Naive B cell (primary cell): ENCODE measurements around the gene ANAPC7. TPM values are rescaled to one million over a fixed set of nuclear protein-coding genes. Genes with fewer than 3 reads are reported as not detected.
A peak's percentile ranks its signal among the peaks of the same experiment; 100 is the strongest.
"Not testable (repeated sequence)": the region's sequence is repeated elsewhere in the genome, so short reads cannot be mapped to it uniquely, and the experiment has no call there.

Source experiments
- ATAC-seq, 2 donors: fragments of 150-1000 bp; cut with Tn5 transposase; 2 replicates each; pipeline ENCODE4 v1.10.0; 2021; ENCODE audit warnings: low read depth in 2 of 2, mild to moderate bottlenecking in 2 of 2, moderate library complexity in 2 of 2
- DNase-seq: peaks from one replicate; pipeline ENCODE4 v3.0.0; 2022
- H3K27ac Mint-ChIP-seq, 6 donors: one replicate each; pipeline ENCODE4 v1.8.0; 2020 to 2022; ENCODE audit warnings: mild to moderate bottlenecking in 6 of 6, mixed read lengths in 6 of 6, moderate library complexity in 5 of 6, inconsistent platforms in 2 of 6
- H3K27me3 Mint-ChIP-seq, 3 donors: one replicate each; pipeline ENCODE4 v1.8.0; 2021 to 2022; ENCODE audit warnings: mixed read lengths in 3 of 3, mild to moderate bottlenecking in 1 of 3
- H3K36me3 Mint-ChIP-seq, 2 donors: one replicate each; pipeline ENCODE4 v1.8.0; 2020 to 2022; ENCODE audit warnings: mixed read lengths in 2 of 2, inconsistent platforms in 1 of 2, mild to moderate bottlenecking in 1 of 2
- H3K4me1 Mint-ChIP-seq, 3 donors: one replicate each; pipeline ENCODE4 v1.8.0; 2020 to 2022; ENCODE audit warnings: mixed read lengths in 3 of 3, inconsistent platforms in 1 of 3, mild to moderate bottlenecking in 1 of 3, moderate library complexity in 1 of 3
- H3K4me3 Mint-ChIP-seq, 8 donors: one replicate each; pipeline ENCODE4 v1.8.0; 2020 to 2022; ENCODE audit warnings: mild to moderate bottlenecking in 8 of 8, mixed read lengths in 8 of 8, moderate library complexity in 8 of 8, inconsistent platforms in 2 of 8
- H3K9me3 Mint-ChIP-seq, 7 donors: one replicate each; pipeline ENCODE4 v1.8.0; 2020 to 2022; ENCODE audit warnings: mixed read lengths in 7 of 7, mild to moderate bottlenecking in 5 of 7, inconsistent platforms in 2 of 7, moderate library complexity in 1 of 7
- polyA plus RNA-seq, 6 donors: library from polyadenylated mRNA; unstranded; fragments of 300-500 nt; fragmentation: Illumina TruSeq; gene quantifications; one replicate each; pipeline ENCODE4 v1.2.3, GENCODE V29; 2021; ENCODE audit warnings: low read depth in 6 of 6

The ANAPC7 gene
- polyA plus RNA-seq, 6 donors from 2014 or later = 20.1 to 40.7 (median 25.1) TPM

- H3K9me3 Mint-ChIP-seq, H3K4me1 Mint-ChIP-seq, H3K4me3 Mint-ChIP-seq, H3K36me3 Mint-ChIP-seq, DNase-seq, ATAC-seq: not testable (repeated sequence)
- Mint-ChIP-seq H3K27ac (peak overlapping the region in 1 of 6 donors; percentile 92), H3K27me3 (peaks cover 5 to 20% (median 13%) of the 10 kb centered on the region in 3 donors)
Observed at GRCh38 chr12:110410086-110410485, 6.6 kb upstream of the ANAPC7 start.

- Mint-ChIP-seq H3K4me3 (peak overlapping the region in 1 of 8 donors; percentile 100), H3K27me3 (peaks cover 5 to 12% (median 9%) of the 10 kb centered on the region in 3 donors), H3K4me1 (peaks cover 6 to 37% (median 21%) of the 10 kb centered on the region in 3 donors)
- not testable (repeated sequence) for DNase-seq, H3K9me3 Mint-ChIP-seq, H3K36me3 Mint-ChIP-seq, H3K27ac Mint-ChIP-seq, ATAC-seq
Observed at GRCh38 chr12:110405126-110405662, 1.7 kb upstream of the ANAPC7 start.

GRCh38 chr12:110403976-110404682 lies 621 bp upstream of the ANAPC7 start:
- H3K9me3 Mint-ChIP-seq = no peaks in the 10 kb centered on the region
- ATAC-seq (peak; percentile 60 to 69), DNase-seq (peak; percentile 78)
- H3K27ac Mint-ChIP-seq = peak overlapping the region; percentile 95 to 99 (median 99)
- H3K27me3 Mint-ChIP-seq = peaks cover 0 to under 1% (median 0%) of the 10 kb centered on the region in 3 donors
- H3K4me1 Mint-ChIP-seq = peaks cover 6 to 47% (median 21%) of the 10 kb centered on the region in 3 donors
- peak overlapping the region; percentile 98 to 100 (median 100) for H3K4me3 Mint-ChIP-seq
- peaks cover 0 to 8% of the 10 kb centered on the region in 2 donors for H3K36me3 Mint-ChIP-seq

- Mint-ChIP-seq H3K27me3 (no peaks in the 10 kb centered on the region), H3K4me1 (peaks cover 0 to 11% (median 3%) of the 10 kb centered on the region in 3 donors), H3K4me3 (no peak overlapping the region), H3K36me3 (peaks cover 18 to 21% of the 10 kb centered on the region in 2 donors), H3K27ac (peak overlapping the region in 1 of 6 donors; percentile 56), H3K9me3 (no peaks in the 10 kb centered on the region)
- ATAC-seq (no peak), DNase-seq (no peak)
Observed at GRCh38 chr12:110382683-110383082, 20.8 kb downstream of the ANAPC7 start.

- Mint-ChIP-seq H3K36me3 (peaks cover 22 to 33% of the 10 kb centered on the region in 2 donors), H3K4me3 (no peak overlapping the region), H3K9me3 (no peaks in the 10 kb centered on the region), H3K4me1 (peaks cover 0 to 8% (median 2%) of the 10 kb centered on the region in 3 donors), H3K27ac (no peak overlapping the region), H3K27me3 (no peaks in the 10 kb centered on the region)
- DNase-seq (no peak), ATAC-seq (no peak)
Observed at GRCh38 chr12:110379631-110380030, 23.9 kb downstream of the ANAPC7 start.

GRCh38 chr12:110379197-110379596 lies 24.3 kb downstream of the ANAPC7 start:
- Mint-ChIP-seq H3K36me3 (peaks cover 26 to 34% of the 10 kb centered on the region in 2 donors), H3K27me3 (no peaks in the 10 kb centered on the region), H3K27ac (no peak overlapping the region), H3K4me3 (no peak overlapping the region), H3K4me1 (peaks cover 0 to 6% (median 0%) of the 10 kb centered on the region in 3 donors), H3K9me3 (no peaks in the 10 kb centered on the region)
- ATAC-seq (no peak), DNase-seq (no peak)

GRCh38 chr12:110378131-110378790 lies 25.2 kb downstream of the ANAPC7 start:
- not testable (repeated sequence) for DNase-seq, H3K4me1 Mint-ChIP-seq, H3K9me3 Mint-ChIP-seq, ATAC-seq, H3K4me3 Mint-ChIP-seq, H3K27me3 Mint-ChIP-seq
- H3K36me3 Mint-ChIP-seq = peaks cover 28 to 34% of the 10 kb centered on the region in 2 donors
- peak overlapping the region in 1 of 6 donors; percentile 69 for H3K27ac Mint-ChIP-seq

- Mint-ChIP-seq H3K27ac (peak overlapping the region in 3 of 6 donors; percentile 39 to 88 (median 83)), H3K4me3 (no peak overlapping the region), H3K4me1 (peaks cover 0 to 35% (median 15%) of the 10 kb centered on the region in 3 donors), H3K9me3 (no peaks in the 10 kb centered on the region), H3K27me3 (no peaks in the 10 kb centered on the region), H3K36me3 (peaks cover 23 to 28% of the 10 kb centered on the region in 2 donors)
- DNase-seq = no peak
- ATAC-seq = no peak
Observed at GRCh38 chr12:110373962-110374611, 29.4 kb downstream of the ANAPC7 start.

GRCh38 chr12:110373425-110373824 lies 30.1 kb downstream of the ANAPC7 start:
- peak overlapping the region in 3 of 6 donors; percentile 39 to 91 (median 62) for H3K27ac Mint-ChIP-seq
- ATAC-seq = no peak
- no peaks in the 10 kb centered on the region for H3K27me3 Mint-ChIP-seq
- H3K9me3 Mint-ChIP-seq = no peaks in the 10 kb centered on the region
- peaks cover 2 to 42% (median 18%) of the 10 kb centered on the region in 3 donors for H3K4me1 Mint-ChIP-seq
- peaks cover 21 to 28% of the 10 kb centered on the region in 2 donors for H3K36me3 Mint-ChIP-seq
- DNase-seq = no peak
- no peak overlapping the region for H3K4me3 Mint-ChIP-seq

DNA sequence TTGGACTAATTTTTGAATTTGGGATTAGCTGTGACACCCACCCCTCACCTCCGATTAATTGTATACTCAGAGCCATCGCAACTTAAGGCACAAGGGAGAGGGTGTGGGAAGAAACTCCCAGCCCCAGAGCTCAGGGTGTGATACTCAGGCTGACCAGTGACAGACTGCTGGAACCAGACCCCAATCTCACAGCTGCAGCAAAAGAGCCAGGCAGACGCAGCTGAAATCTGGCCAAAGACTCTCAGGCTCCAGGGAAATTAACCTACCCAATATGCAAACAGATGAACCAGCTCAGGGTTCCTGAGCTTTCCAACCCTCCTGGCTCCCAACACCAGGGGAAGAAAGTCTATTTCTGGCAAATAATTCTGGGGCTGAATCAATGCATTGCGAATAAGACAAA lies 30.5 kb downstream of the ANAPC7 start:
- ATAC-seq = no peak
- H3K9me3 Mint-ChIP-seq = no peaks in the 10 kb centered on the region

GRCh38 chr12:110372056-110372425 lies 31.5 kb downstream of the ANAPC7 start:
- peaks cover 14 to 22% of the 10 kb centered on the region in 2 donors for H3K36me3 Mint-ChIP-seq
- peaks cover 6 to 54% (median 20%) of the 10 kb centered on the region in 3 donors for H3K4me1 Mint-ChIP-seq
- peak overlapping the region in 1 of 8 donors; percentile 29 for H3K4me3 Mint-ChIP-seq
- DNase-seq = no peak
- peak overlapping the region in 5 of 6 donors; percentile 75 to 96 (median 87) for H3K27ac Mint-ChIP-seq
- H3K27me3 Mint-ChIP-seq = no peaks in the 10 kb centered on the region
- no peak for ATAC-seq
- H3K9me3 Mint-ChIP-seq = no peaks in the 10 kb centered on the region

More for the DNA sequence above, 30.5 kb downstream of the ANAPC7 start:
- peak overlapping the region in 4 of 6 donors; percentile 62 to 91 (median 72) for H3K27ac Mint-ChIP-seq
- peaks cover 4 to 46% (median 20%) of the 10 kb centered on the region in 3 donors for H3K4me1 Mint-ChIP-seq
- peaks cover 20 to 28% of the 10 kb centered on the region in 2 donors for H3K36me3 Mint-ChIP-seq
- DNase-seq = no peak
- H3K27me3 Mint-ChIP-seq = no peaks in the 10 kb centered on the region
- H3K4me3 Mint-ChIP-seq = no peak overlapping the region

DNA sequence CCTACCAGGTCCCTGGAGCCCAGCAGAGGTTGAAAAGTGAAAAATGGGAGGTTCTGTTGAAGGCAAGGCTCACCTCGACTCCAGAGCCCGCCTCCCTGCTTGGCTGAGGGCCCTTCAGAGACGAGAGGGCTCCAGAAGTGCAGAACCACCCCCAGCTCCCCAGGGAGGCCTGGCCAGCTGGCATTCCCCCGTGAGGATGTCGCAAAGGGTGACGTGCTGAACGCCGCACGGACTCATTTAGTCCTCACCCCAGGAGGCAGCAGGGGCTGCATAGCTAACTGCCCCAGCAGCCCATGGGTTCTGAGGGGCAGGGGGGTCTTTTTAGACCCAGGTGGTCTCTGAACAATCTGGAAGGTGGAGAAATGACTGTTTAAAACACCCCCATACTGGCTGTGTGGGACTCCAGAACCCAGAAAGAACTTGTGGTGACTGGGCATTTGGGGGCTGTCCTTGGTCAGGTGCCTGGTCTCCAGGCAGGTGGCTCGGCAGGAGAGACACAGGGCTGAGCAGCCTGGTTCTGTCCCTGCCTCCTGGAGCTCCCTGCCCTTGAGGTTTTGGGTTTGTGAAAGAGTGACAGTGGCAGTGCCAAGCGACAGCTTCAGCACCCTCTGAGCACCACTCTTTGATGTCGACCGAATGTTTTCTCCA lies 32.0 kb downstream of the ANAPC7 start:
- no peaks in the 10 kb centered on the region for H3K9me3 Mint-ChIP-seq
- H3K4me1 Mint-ChIP-seq = peaks cover 6 to 59% (median 20%) of the 10 kb centered on the region in 3 donors
- H3K36me3 Mint-ChIP-seq = peaks cover 14 to 22% of the 10 kb centered on the region in 2 donors
- ATAC-seq = peak; percentile 87 to 90
- H3K27ac Mint-ChIP-seq = peak overlapping the region in 5 of 6 donors; percentile 75 to 96 (median 87)
- peak overlapping the region in 2 of 8 donors; percentile 33 to 35 for H3K4me3 Mint-ChIP-seq
- H3K27me3 Mint-ChIP-seq = no peaks in the 10 kb centered on the region
- peak; percentile 53 for DNase-seq
